Astrocyte (in vitro differentiated cells and primary cell): ENCODE results near the gene IQGAP3.

Experiments
- EZH2 ChIP-seq: IDR thresholded peaks from 2 replicates; pipeline ENCODE4 v1.6.1; 2012; ENCODE audit warnings: mild to moderate bottlenecking, low read length, inconsistent platforms; ENCODE audit not compliant: insufficient read depth
- TF ChIP-seq, protein P1 (sequence below): IDR thresholded peaks from 2 replicates; pipeline ENCODE4 v1.5.1; 2011; ENCODE audit warnings: low read depth, mild to moderate bottlenecking, inconsistent platforms, low read length, moderate library complexity; ENCODE audit not compliant: insufficient read depth

DNA sequence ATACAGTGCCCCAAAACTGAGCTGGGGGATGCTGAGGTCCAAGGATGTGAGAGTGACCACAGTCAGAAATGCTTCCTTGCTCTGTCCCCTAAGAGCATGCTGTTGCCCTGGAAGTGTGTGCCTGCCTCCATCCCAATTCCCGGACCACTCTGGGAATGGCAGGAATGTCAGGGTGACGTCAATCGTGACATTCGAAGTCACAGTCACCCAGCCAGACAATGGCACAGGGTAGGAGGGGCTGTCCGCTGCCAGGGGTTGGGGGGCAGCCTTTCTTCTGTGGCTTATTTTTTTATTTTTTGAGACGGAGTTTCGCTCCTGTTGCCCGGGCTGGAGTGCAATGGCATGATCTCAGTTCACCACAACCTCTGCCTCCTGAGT lies 94.1 kb downstream of the IQGAP3 start:
- no peak for TF ChIP-seq EZH2
- TF ChIP-seq, protein P1, sequence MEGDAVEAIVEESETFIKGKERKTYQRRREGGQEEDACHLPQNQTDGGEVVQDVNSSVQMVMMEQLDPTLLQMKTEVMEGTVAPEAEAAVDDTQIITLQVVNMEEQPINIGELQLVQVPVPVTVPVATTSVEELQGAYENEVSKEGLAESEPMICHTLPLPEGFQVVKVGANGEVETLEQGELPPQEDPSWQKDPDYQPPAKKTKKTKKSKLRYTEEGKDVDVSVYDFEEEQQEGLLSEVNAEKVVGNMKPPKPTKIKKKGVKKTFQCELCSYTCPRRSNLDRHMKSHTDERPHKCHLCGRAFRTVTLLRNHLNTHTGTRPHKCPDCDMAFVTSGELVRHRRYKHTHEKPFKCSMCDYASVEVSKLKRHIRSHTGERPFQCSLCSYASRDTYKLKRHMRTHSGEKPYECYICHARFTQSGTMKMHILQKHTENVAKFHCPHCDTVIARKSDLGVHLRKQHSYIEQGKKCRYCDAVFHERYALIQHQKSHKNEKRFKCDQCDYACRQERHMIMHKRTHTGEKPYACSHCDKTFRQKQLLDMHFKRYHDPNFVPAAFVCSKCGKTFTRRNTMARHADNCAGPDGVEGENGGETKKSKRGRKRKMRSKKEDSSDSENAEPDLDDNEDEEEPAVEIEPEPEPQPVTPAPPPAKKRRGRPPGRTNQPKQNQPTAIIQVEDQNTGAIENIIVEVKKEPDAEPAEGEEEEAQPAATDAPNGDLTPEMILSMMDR: no peak
